Body of pancreas (tissue), 4 donors: Measurements from ENCODE around the gene TNFRSF25.

Experiments
- POLR2A ChIP-seq, 3 donors: fragments of 450-650 bp; IDR thresholded peaks; one replicate each; pipeline ENCODE4 v1.6.1; 2016; ENCODE audit warnings: antibody characterized with exemption in 3 of 3, mild to moderate bottlenecking in 2 of 3
- TF ChIP-seq, protein P1 (sequence below), 7 experiments: fragments of 450-650 bp in 4 of 7; fragments of 200-600 bp in 3 of 7; sonication (generic) in 3 of 7; IDR thresholded peaks; one replicate each; pipeline ENCODE4 v1.5.1; 2016 to 2019; ENCODE audit warnings: antibody characterized with exemption in 7 of 7

- TF ChIP-seq, protein P1, sequence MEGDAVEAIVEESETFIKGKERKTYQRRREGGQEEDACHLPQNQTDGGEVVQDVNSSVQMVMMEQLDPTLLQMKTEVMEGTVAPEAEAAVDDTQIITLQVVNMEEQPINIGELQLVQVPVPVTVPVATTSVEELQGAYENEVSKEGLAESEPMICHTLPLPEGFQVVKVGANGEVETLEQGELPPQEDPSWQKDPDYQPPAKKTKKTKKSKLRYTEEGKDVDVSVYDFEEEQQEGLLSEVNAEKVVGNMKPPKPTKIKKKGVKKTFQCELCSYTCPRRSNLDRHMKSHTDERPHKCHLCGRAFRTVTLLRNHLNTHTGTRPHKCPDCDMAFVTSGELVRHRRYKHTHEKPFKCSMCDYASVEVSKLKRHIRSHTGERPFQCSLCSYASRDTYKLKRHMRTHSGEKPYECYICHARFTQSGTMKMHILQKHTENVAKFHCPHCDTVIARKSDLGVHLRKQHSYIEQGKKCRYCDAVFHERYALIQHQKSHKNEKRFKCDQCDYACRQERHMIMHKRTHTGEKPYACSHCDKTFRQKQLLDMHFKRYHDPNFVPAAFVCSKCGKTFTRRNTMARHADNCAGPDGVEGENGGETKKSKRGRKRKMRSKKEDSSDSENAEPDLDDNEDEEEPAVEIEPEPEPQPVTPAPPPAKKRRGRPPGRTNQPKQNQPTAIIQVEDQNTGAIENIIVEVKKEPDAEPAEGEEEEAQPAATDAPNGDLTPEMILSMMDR (IDR thresholded peaks at IDR 0.05), result no peak
- no peak for TF ChIP-seq POLR2A (IDR thresholded peaks at IDR 0.05)
These were observed 29.1 kb upstream of the TNFRSF25 start for GRCh38 chr1:6495041-6495441.
